ENCODE data around the gene FAM161B. TPM values are rescaled to one million over a fixed set of nuclear protein-coding genes. Genes with fewer than 3 reads are reported as not detected.
"Not testable (repeated sequence)": the region's sequence is repeated elsewhere in the genome, so short reads cannot be mapped to it uniquely, and the experiment has no call there.

Gene FAM161B
- total RNA-seq, 1 experiment from 2014 or later = 4.1 TPM

- Histone ChIP-seq H3K4me1 (ENCODE audit: low read length) (peaks cover 2% of the 10 kb centered on the region; the same call in 1 of the 2 replicates), H3K4me3 (ENCODE audit: low read length) (no peak overlapping the region), H3K27ac (ENCODE audit: low read length) (no peak overlapping the region), H3K9ac (ENCODE audit: low read length) (no peak overlapping the region), H3K9me3 (ENCODE audit: low read length) (no peaks in the 10 kb centered on the region), H4K20me1 (ENCODE audit: insufficient read depth, low read depth, low read length) (no peaks in the 10 kb centered on the region), H3K4me2 (ENCODE audit: low read depth, low read length, poor library complexity, severe bottlenecking) (no peak overlapping the region), H3K9me2 (replicated peaks; ENCODE audit: insufficient read depth, low read length) (no peaks in the 10 kb centered on the region), H3K79me2 (ENCODE audit: low read length) (peaks cover 6% of the 10 kb centered on the region; the same call in 1 of the 2 replicates), H3K27me3 (ENCODE audit: low read length) (no peaks in the 10 kb centered on the region), H3K36me3 (ENCODE audit: insufficient read depth, low read length) (peaks cover 22% of the 10 kb centered on the region; the same call in 1 of the 2 replicates), H2AFZ (ENCODE audit: low read length) (no peak overlapping the region)
- no peak for DNase-seq
Measured at GRCh38 chr14:73936548-73936947, 13.3 kb downstream of the FAM161B start.

- peaks cover 6% of the 10 kb centered on the region; the same call in 1 of the 2 replicates for H3K79me2 ChIP-seq (ENCODE audit: low read length)
- H3K9me2 ChIP-seq (replicated peaks; ENCODE audit: insufficient read depth, low read length) = no peaks in the 10 kb centered on the region
- H3K9me3 ChIP-seq (ENCODE audit: low read length) = no peaks in the 10 kb centered on the region
- H4K20me1 ChIP-seq (ENCODE audit: insufficient read depth, low read depth, low read length) = no peaks in the 10 kb centered on the region
- no peak overlapping the region for H3K27ac ChIP-seq (ENCODE audit: low read length)
- no peak overlapping the region for H2AFZ ChIP-seq (ENCODE audit: low read length)
- H3K36me3 ChIP-seq (ENCODE audit: insufficient read depth, low read length) = peaks cover 30% of the 10 kb centered on the region; the same call in 1 of the 2 replicates
- no peaks in the 10 kb centered on the region for H3K27me3 ChIP-seq (ENCODE audit: low read length)
- H3K9ac ChIP-seq (ENCODE audit: low read length) = no peak overlapping the region
- peaks cover 2% of the 10 kb centered on the region; the same call in 1 of the 2 replicates for H3K4me1 ChIP-seq (ENCODE audit: low read length)
- peak; percentile 69 for DNase-seq
- H3K4me2 ChIP-seq (ENCODE audit: low read depth, low read length, poor library complexity, severe bottlenecking) = no peak overlapping the region
- H3K4me3 ChIP-seq (ENCODE audit: low read length) = no peak overlapping the region
Measured at GRCh38 chr14:73935666-73936065, 14.2 kb downstream of the FAM161B start.

GRCh38 chr14:73924337-73924736, 25.6 kb downstream of the FAM161B start:
- Histone ChIP-seq H3K4me3 (ENCODE audit: low read length) (no peak overlapping the region), H3K36me3 (ENCODE audit: insufficient read depth, low read length) (peaks cover 72% of the 10 kb centered on the region), H3K27ac (ENCODE audit: low read length) (no peak overlapping the region), H4K20me1 (ENCODE audit: insufficient read depth, low read depth, low read length) (peaks cover 13% of the 10 kb centered on the region; the same call in 1 of the 2 replicates), H3K9me3 (ENCODE audit: low read length) (no peaks in the 10 kb centered on the region), H3K27me3 (ENCODE audit: low read length) (no peaks in the 10 kb centered on the region), H3K9ac (ENCODE audit: low read length) (no peak overlapping the region), H2AFZ (ENCODE audit: low read length) (no peak overlapping the region), H3K4me1 (ENCODE audit: low read length) (no peaks in the 10 kb centered on the region), H3K9me2 (replicated peaks; ENCODE audit: insufficient read depth, low read length) (no peaks in the 10 kb centered on the region), H3K79me2 (ENCODE audit: low read length) (peaks cover 25% of the 10 kb centered on the region), H3K4me2 (ENCODE audit: low read depth, low read length, poor library complexity, severe bottlenecking) (no peak overlapping the region)
- no peak for DNase-seq

GRCh38 chr14:73919457-73919856, 30.4 kb downstream of the FAM161B start:
- H3K4me1 ChIP-seq (ENCODE audit: low read length); H3K27me3 ChIP-seq (ENCODE audit: low read length); H3K9me2 ChIP-seq (replicated peaks; ENCODE audit: insufficient read depth, low read length); DNase-seq; H3K4me3 ChIP-seq (ENCODE audit: low read length); H3K27ac ChIP-seq (ENCODE audit: low read length); H2AFZ ChIP-seq (ENCODE audit: low read length); H3K4me2 ChIP-seq (ENCODE audit: low read depth, low read length, poor library complexity, severe bottlenecking); H3K9ac ChIP-seq (ENCODE audit: low read length); H3K9me3 ChIP-seq (ENCODE audit: low read length): not testable (repeated sequence)
- Histone ChIP-seq H3K79me2 (ENCODE audit: low read length) (peaks cover 46% of the 10 kb centered on the region), H3K36me3 (ENCODE audit: insufficient read depth, low read length) (peaks cover 66% of the 10 kb centered on the region), H4K20me1 (ENCODE audit: insufficient read depth, low read depth, low read length) (peaks cover 13% of the 10 kb centered on the region; the same call in 1 of the 2 replicates)

- H2AFZ ChIP-seq (ENCODE audit: low read length) = no peak overlapping the region
- no peaks in the 10 kb centered on the region for H3K27me3 ChIP-seq (ENCODE audit: low read length)
- no peak overlapping the region for H3K9ac ChIP-seq (ENCODE audit: low read length)
- no peak overlapping the region for H3K27ac ChIP-seq (ENCODE audit: low read length)
- H3K9me2 ChIP-seq (replicated peaks; ENCODE audit: insufficient read depth, low read length) = no peaks in the 10 kb centered on the region
- peaks cover 9% of the 10 kb centered on the region; the same call in 1 of the 2 replicates for H4K20me1 ChIP-seq (ENCODE audit: insufficient read depth, low read depth, low read length)
- DNase-seq = no peak
- no peaks in the 10 kb centered on the region for H3K9me3 ChIP-seq (ENCODE audit: low read length)
- H3K4me1 ChIP-seq (ENCODE audit: low read length) = no peaks in the 10 kb centered on the region
- H3K79me2 ChIP-seq (ENCODE audit: low read length) = peaks cover 69% of the 10 kb centered on the region
- no peak overlapping the region for H3K4me2 ChIP-seq (ENCODE audit: low read depth, low read length, poor library complexity, severe bottlenecking)
- H3K4me3 ChIP-seq (ENCODE audit: low read length) = no peak overlapping the region
- H3K36me3 ChIP-seq (ENCODE audit: insufficient read depth, low read length) = peaks cover 66% of the 10 kb centered on the region
Measured at GRCh38 chr14:73916324-73916723, 33.6 kb downstream of the FAM161B start.

GRCh38 chr14:73913256-73913655, 36.6 kb downstream of the FAM161B start:
- Histone ChIP-seq H3K79me2 (ENCODE audit: low read length) (peaks cover 61% of the 10 kb centered on the region), H3K4me1 (ENCODE audit: low read length) (no peaks in the 10 kb centered on the region), H3K9me3 (ENCODE audit: low read length) (no peaks in the 10 kb centered on the region), H2AFZ (ENCODE audit: low read length) (no peak overlapping the region), H3K9me2 (replicated peaks; ENCODE audit: insufficient read depth, low read length) (no peaks in the 10 kb centered on the region), H3K9ac (ENCODE audit: low read length) (no peak overlapping the region), H4K20me1 (ENCODE audit: insufficient read depth, low read depth, low read length) (no peaks in the 10 kb centered on the region), H3K4me2 (ENCODE audit: low read depth, low read length, poor library complexity, severe bottlenecking) (no peak overlapping the region), H3K27ac (ENCODE audit: low read length) (no peak overlapping the region), H3K27me3 (ENCODE audit: low read length) (no peaks in the 10 kb centered on the region), H3K36me3 (ENCODE audit: insufficient read depth, low read length) (peaks cover 74% of the 10 kb centered on the region), H3K4me3 (ENCODE audit: low read length) (no peak overlapping the region)
- DNase-seq = no peak

- peaks cover 79% of the 10 kb centered on the region for H3K36me3 ChIP-seq (ENCODE audit: insufficient read depth, low read length)
- peaks cover 51% of the 10 kb centered on the region for H3K79me2 ChIP-seq (ENCODE audit: low read length)
- DNase-seq = no peak
- no peak overlapping the region for H3K4me3 ChIP-seq (ENCODE audit: low read length)
- no peaks in the 10 kb centered on the region for H4K20me1 ChIP-seq (ENCODE audit: insufficient read depth, low read depth, low read length)
- no peaks in the 10 kb centered on the region for H3K4me1 ChIP-seq (ENCODE audit: low read length)
- no peaks in the 10 kb centered on the region for H3K27me3 ChIP-seq (ENCODE audit: low read length)
- H2AFZ ChIP-seq (ENCODE audit: low read length) = no peak overlapping the region
- H3K9me2 ChIP-seq (replicated peaks; ENCODE audit: insufficient read depth, low read length) = no peaks in the 10 kb centered on the region
- no peak overlapping the region for H3K4me2 ChIP-seq (ENCODE audit: low read depth, low read length, poor library complexity, severe bottlenecking)
- no peak overlapping the region for H3K9ac ChIP-seq (ENCODE audit: low read length)
- no peaks in the 10 kb centered on the region for H3K9me3 ChIP-seq (ENCODE audit: low read length)
- H3K27ac ChIP-seq (ENCODE audit: low read length) = no peak overlapping the region
Measured at GRCh38 chr14:73909681-73910080, 40.2 kb downstream of the FAM161B start.

- Histone ChIP-seq H2AFZ (ENCODE audit: low read length) (no peak overlapping the region), H4K20me1 (ENCODE audit: insufficient read depth, low read depth, low read length) (no peaks in the 10 kb centered on the region), H3K9ac (ENCODE audit: low read length) (no peak overlapping the region), H3K9me2 (replicated peaks; ENCODE audit: insufficient read depth, low read length) (no peaks in the 10 kb centered on the region), H3K9me3 (ENCODE audit: low read length) (no peaks in the 10 kb centered on the region), H3K4me1 (ENCODE audit: low read length) (no peaks in the 10 kb centered on the region), H3K4me2 (ENCODE audit: low read depth, low read length, poor library complexity, severe bottlenecking) (no peak overlapping the region), H3K4me3 (ENCODE audit: low read length) (no peak overlapping the region), H3K79me2 (ENCODE audit: low read length) (peaks cover 31% of the 10 kb centered on the region), H3K36me3 (ENCODE audit: insufficient read depth, low read length) (peaks cover 60% of the 10 kb centered on the region), H3K27me3 (ENCODE audit: low read length) (no peaks in the 10 kb centered on the region), H3K27ac (ENCODE audit: low read length) (no peak overlapping the region)
- no peak for DNase-seq
Measured at GRCh38 chr14:73903028-73903427, 46.9 kb downstream of the FAM161B start.
